ENCODE results near the gene MBOAT2.

DNA sequence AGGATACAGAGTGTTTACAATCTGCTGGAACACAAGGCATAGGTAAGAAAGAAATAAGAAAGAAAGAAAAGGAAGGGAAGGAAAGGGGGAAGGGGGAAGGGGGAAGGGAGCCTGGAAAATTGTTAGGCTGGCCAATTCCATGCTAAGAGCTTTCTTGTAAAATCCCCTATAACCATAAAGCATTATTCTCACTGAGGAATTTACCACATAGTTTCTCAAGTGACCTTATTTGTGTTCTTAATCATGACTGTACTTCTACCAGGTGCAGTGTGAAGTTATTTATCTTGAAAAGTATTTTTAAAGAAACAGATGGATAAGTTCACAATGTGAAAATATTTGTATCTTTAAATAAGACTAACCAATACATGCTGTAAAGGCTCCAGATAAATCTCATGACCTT is 126.9 kb downstream of the MBOAT2 start:
- TF ChIP-seq POLR2A (IDR thresholded peaks at IDR 0.05; ENCODE audit: low read depth, low read length) (no peak), POLR2AphosphoS5 (IDR thresholded peaks at IDR 0.05; ENCODE audit: low read depth, low read length) (no peak), TAF1 (IDR thresholded peaks at IDR 0.05; ENCODE audit: borderline replicate concordance, low read depth, low read length) (no peak)
